Bronchial epithelial cell (primary cell): ENCODE measurements around the gene SLC39A12. TPM values are rescaled to one million over a fixed set of nuclear protein-coding genes. Genes with fewer than 3 reads are reported as not detected.

Source experiments
- DNase-seq: peaks from one replicate; pipeline ENCODE4 v3.0.0-alpha.2; 2010; ENCODE audit warnings: low read depth
- FAIRE-seq: peaks from 2 replicates; lab custom pipeline; 2011; peaks lifted over from hg19 to GRCh38; lab: Jason Lieb, UNC
- H3K27me3 ChIP-seq: 2 replicates; pipeline ENCODE4 v1.5.1; 2011; ENCODE audit warnings: low read length; ENCODE audit not compliant: control insufficient read depth, insufficient read depth
- H3K36me3 ChIP-seq: 2 replicates; pipeline ENCODE4 v1.5.1; 2011; ENCODE audit warnings: low read length; ENCODE audit not compliant: control insufficient read depth, insufficient read depth
- H3K4me3 ChIP-seq: 2 replicates; pipeline ENCODE4 v1.5.1; 2011; ENCODE audit warnings: mild to moderate bottlenecking, low read depth, low read length, control low read depth
- total RNA-seq: library from RNA; depleted of rRNA; stranded (reverse); fragments of >200 nt; gene quantifications from 2 replicates; pipeline ENCODE4 v1.2.1, GENCODE V29; 2014
- TF ChIP-seq, protein P1 (sequence below): IDR thresholded peaks from 2 replicates; pipeline ENCODE4 v1.5.1; 2011; ENCODE audit warnings: mild to moderate bottlenecking, moderate library complexity, low read length, control low read depth, inconsistent platforms; ENCODE audit not compliant: insufficient read depth, severe bottlenecking

SLC39A12 gene
- total RNA-seq, result not detected in 2 replicates

DNA sequence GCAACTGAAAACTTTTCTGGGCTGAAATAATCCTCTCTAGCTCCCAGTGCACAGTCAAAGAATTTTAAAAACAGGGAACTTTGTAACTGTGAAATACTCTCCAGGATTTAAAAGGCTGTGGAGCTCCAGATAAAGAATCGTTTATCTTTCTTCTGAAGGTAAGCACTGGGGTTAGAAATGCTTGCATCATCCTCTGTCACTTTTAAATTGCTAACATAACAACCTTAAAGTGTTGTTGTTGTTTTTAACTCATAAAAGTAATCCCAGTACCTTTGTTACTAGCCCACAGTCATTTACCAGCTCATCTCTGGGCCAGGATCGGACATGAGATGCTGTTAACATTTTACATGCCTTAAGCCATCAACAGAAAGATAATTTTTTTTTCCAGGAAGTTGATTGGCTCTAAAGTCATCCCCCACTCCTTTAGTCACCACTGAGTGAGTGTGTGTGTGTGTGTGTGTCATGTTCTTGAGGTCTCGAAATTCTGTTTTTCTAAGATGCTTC, at the start of gene SLC39A12:
SLC39A12 (plus strand) TSS at position 51 of the 504 bp plus-strand sequence. CDS start 1,359 bp downstream, outside the sequence.
- FAIRE-seq, result no peak

DNA sequence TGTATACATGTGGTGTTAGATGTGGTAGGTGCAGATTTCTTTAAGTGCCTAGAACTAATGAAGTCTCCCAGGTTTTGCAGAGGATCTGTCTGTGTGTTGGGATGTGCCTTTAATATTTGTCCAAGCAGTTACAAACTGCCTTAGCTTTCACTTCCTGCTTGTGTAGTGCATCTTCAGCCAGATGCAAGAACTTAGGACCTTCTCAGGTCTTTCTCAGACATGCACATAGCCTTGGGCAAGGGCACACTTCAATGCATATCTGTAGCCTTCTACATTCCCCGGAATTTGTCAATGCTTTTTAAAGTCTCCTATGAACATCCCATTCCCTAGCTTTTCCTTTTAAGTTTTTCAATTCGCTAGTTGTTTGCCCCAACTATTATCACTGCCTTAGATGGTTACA, 47.2 kb upstream of the SLC39A12 start:
- no peaks in the 10 kb centered on the region for H3K36me3 ChIP-seq
- FAIRE-seq (no peak), DNase-seq (no peak)
- TF ChIP-seq, protein P1, sequence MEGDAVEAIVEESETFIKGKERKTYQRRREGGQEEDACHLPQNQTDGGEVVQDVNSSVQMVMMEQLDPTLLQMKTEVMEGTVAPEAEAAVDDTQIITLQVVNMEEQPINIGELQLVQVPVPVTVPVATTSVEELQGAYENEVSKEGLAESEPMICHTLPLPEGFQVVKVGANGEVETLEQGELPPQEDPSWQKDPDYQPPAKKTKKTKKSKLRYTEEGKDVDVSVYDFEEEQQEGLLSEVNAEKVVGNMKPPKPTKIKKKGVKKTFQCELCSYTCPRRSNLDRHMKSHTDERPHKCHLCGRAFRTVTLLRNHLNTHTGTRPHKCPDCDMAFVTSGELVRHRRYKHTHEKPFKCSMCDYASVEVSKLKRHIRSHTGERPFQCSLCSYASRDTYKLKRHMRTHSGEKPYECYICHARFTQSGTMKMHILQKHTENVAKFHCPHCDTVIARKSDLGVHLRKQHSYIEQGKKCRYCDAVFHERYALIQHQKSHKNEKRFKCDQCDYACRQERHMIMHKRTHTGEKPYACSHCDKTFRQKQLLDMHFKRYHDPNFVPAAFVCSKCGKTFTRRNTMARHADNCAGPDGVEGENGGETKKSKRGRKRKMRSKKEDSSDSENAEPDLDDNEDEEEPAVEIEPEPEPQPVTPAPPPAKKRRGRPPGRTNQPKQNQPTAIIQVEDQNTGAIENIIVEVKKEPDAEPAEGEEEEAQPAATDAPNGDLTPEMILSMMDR, result no peak
- H3K4me3 ChIP-seq, result no peak overlapping the region
- H3K27me3 ChIP-seq, result no peaks in the 10 kb centered on the region

More for the DNA sequence above, at the start of gene SLC39A12:
- peak; percentile 20 for DNase-seq
- Histone ChIP-seq H3K36me3 (no peaks in the 10 kb centered on the region), H3K4me3 (no peak within 1 kb of the TSS), H3K27me3 (no peaks in the 10 kb centered on the region)
- TF ChIP-seq, protein P1, result no peak

DNA sequence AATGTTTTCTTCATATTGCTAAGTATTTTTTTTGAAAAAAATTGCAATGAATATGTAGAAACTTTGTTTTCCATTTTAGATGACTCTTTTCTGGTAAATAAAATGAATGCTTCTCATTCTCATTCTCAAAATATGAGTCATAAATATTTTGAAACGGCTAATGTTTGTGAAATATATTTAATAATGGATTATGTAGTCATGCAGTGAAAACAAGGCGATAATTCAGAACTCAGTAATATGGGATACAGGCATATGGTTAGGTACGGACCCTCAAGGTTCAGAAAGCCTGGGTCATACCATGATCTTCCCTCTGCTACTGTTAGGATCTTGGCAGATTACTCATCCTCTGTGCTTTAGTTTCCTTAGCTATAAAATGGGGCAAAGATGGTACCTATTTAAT, 46.2 kb upstream of the SLC39A12 start:
- Histone ChIP-seq H3K36me3 (no peaks in the 10 kb centered on the region), H3K27me3 (no peaks in the 10 kb centered on the region), H3K4me3 (no peak overlapping the region)
- TF ChIP-seq, protein P1, result no peak
- DNase-seq, result peak; percentile 49
- FAIRE-seq, result no peak

GRCh38 chr10:17906002-17906401, 45.7 kb upstream of the SLC39A12 start:
- TF ChIP-seq, protein P1, result no peak
- Histone ChIP-seq H3K27me3 (no peaks in the 10 kb centered on the region), H3K4me3 (no peak overlapping the region), H3K36me3 (no peaks in the 10 kb centered on the region)
- DNase-seq (no peak), FAIRE-seq (no peak)

DNA sequence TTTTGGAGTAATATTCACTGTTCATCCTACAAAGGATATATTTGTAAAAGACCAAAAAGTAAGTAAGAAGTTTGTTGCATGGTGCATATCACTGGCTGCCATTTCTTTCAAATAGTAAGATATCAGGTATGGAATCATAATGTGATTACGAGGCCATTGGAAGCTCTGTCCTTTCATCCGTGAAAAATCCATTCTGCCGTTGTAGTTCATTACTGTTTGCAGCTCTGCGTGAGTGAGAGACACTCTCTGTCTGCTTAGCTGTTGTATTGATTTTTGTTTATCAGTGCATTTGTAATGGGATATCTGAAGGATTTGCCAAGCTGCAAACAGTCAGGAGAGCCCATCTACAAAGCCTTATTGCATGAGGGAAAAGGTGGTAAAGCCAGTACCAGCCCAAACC, 44.1 kb upstream of the SLC39A12 start:
- DNase-seq, result no peak
- FAIRE-seq, result no peak
- TF ChIP-seq, protein P1, result no peak

More for the DNA sequence above, 44.1 kb upstream of the SLC39A12 start:
- no peaks in the 10 kb centered on the region for H3K27me3 ChIP-seq
- no peaks in the 10 kb centered on the region for H3K36me3 ChIP-seq
- no peak overlapping the region for H3K4me3 ChIP-seq
